Motor neuron (in vitro differentiated cells): ENCODE measurements around the gene AFAP1L2. TPM values are rescaled to one million over a fixed set of nuclear protein-coding genes. Genes with fewer than 3 reads are reported as not detected.
A peak's percentile ranks its signal among the peaks of the same experiment; 100 is the strongest.

ENCODE experiments used
- ATAC-seq, 8 experiments: fragments of 200-7000 bp; cut with Tn5 transposase; replicated peaks in 6 of 8; 2 replicates each; pipeline ENCODE4 v1.8.0; 2021; ENCODE audit warnings: mild to moderate bottlenecking in 8 of 8, moderate library complexity in 8 of 8
- H3K27ac ChIP-seq, 2 donors: fragments of 250-450 bp; sonication (Bioruptor Pico); 2 replicates each; pipeline ENCODE4 v1.9.0; 2021; ENCODE audit warnings: antibody characterized with exemption in 2 of 2, mild to moderate bottlenecking in 2 of 2, moderate library complexity in 1 of 2
- H3K4me1 ChIP-seq, 2 donors: fragments of 250-450 bp; sonication (Bioruptor Pico); replicated peaks in 1 of 2; 2 replicates each; pipeline ENCODE4 v1.6.1; 2021; ENCODE audit warnings: antibody characterized with exemption in 2 of 2, mild to moderate bottlenecking in 2 of 2, moderate library complexity in 1 of 2
- H3K4me3 ChIP-seq, 5 donors: fragments of 250-450 bp; sonication (Bioruptor Pico); 2 replicates each; pipeline ENCODE4 v1.9.0; 2021; ENCODE audit warnings: antibody characterized with exemption in 5 of 5, mild to moderate bottlenecking in 5 of 5, moderate library complexity in 4 of 5
- WGBS, 10 experiments: fragments of 450-650 bp; shearing (Covaris generic); methylation state at CpG; one replicate each; pipeline ENCODE4 v1.0.0; 2022; 5-methylcytosine and 5-hydroxymethylcytosine counted together
- in situ Hi-C, 9 experiments: fragments of 400-800 bp; cut with MboI; loops; one replicate each; pipeline ENCODE4 v1.15.0; 2021; ENCODE audit warnings: low sequenced_read_pairs in 9 of 9, low pct_unique_long_range_greater_than_20kb in 2 of 9; ENCODE audit not compliant: unreplicated experiment in 9 of 9
- total RNA-seq, 8 experiments: library from RNA; unstranded; fragments of 300-600 nt; gene quantifications; 2 replicates each; pipeline versions ENCODE4 v1.2.3 to v1.2.4, GENCODE V29; 2022

Gene AFAP1L2
- total RNA-seq, 8 experiments from 2014 or later = 3.6 to 111 (median 16.4) TPM

DNA sequence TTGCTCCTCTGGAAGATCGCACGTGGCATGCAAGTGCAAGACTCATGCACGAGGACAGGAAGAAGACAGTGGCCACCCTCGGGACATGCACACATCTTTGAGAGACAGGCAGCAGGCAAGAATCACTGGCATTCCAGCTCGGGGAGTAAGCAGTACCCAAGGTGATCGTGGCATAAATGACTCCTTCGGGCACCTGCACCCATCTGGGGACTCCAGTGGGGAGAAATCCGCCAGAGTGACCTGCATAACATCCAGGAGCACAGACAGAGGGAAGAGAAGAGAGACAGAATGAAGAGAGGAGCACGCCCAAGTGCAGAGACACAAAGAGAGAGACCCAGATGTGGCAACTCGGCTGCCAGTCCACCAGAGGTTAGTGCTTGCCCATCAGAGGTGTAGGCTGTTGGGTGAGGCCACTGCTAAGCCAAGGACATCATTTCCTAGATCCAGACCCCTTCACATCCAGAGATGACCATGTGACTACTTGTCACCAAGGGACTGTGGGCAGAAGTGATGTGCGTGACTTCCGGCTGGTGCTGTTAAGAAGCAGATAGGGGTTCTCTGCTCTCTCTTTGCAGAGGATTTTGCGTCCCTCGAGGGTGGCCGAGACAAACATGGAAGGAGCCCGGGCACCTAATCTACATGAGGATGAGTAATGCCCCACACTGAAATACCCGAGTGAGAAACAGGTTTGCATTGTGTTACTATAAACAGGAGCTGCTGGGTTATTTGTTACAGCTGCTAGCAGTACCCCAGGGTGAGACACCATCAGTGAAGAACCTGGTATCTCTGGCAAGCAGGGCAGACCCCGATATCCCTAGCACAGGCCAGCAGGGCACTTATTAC is 84.7 kb downstream of the AFAP1L2 start:
- in situ Hi-C loops = loop anchor here in 2 of 9 experiments (25.0 kb wide), 1 partner anchor 93 kb away; the partner anchor contains the start of gene AFAP1L2 (in 2 of the 2)
- no peak overlapping the region for H3K27ac ChIP-seq
- no peaks in the 10 kb centered on the region for H3K4me1 ChIP-seq
- no peak overlapping the region for H3K4me3 ChIP-seq
- WGBS, 10 experiments = 59 to 100% (median 83%) methylated on average over 2 to 13 of the region's 18 CpGs; no CpG with 5 or more reads in 1 of the 10 experiments
- ATAC-seq = no peak

GRCh38 chr10:114316744-114317143 is 87.6 kb downstream of the AFAP1L2 start:
- in situ Hi-C loops = loop anchor here in 2 of 9 experiments (25.0 kb wide), 1 partner anchor 96 kb away; the partner anchor contains the start of gene AFAP1L2 (in 2 of the 2)
- Histone ChIP-seq H3K4me3 (no peak overlapping the region), H3K27ac (no peak overlapping the region), H3K4me1 (no peaks in the 10 kb centered on the region)
- ATAC-seq = no peak
- WGBS, 10 experiments = 47 to 100% (median 74%) methylated on average over 1 to 4 of the region's 5 CpGs; no CpG with 5 or more reads in 2 of the 10 experiments

- ATAC-seq = peak in 1 of 8 experiments; percentile 61
- in situ Hi-C loops = loop anchor here in 2 of 9 experiments (25.0 kb wide), 1 partner anchor 97 kb away; the partner anchor contains the start of gene AFAP1L2 (in 2 of the 2)
- H3K27ac ChIP-seq = no peak overlapping the region
- H3K4me1 ChIP-seq = no peaks in the 10 kb centered on the region
- 50 to 100% (median 88%) methylated on average over 1 to 15 of the region's 22 CpGs; no CpG with 5 or more reads in 3 of the 10 experiments for WGBS, 10 experiments
- no peak overlapping the region for H3K4me3 ChIP-seq
Measured at GRCh38 chr10:114315566-114316420, 88.5 kb downstream of the AFAP1L2 start.

DNA sequence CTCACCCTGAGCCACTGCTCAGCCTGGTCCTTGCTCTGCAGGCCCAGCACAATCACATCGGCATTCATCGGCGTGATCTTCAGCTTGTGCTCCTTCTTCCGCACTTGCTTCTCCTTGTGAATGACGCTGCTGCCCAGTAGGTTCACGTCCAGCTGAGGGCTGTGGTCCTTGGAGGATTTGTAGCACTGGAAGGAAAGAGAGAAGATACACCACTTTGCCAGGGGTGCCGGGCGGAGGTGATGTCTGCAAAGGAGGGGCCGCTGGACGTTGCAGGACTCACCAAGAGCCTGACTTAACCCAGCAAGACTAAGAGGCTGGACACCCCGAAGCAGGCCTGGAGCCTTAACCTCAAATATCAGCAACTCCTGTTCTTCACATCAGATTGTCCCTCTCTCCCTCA is 90.4 kb downstream of the AFAP1L2 start:
- Histone ChIP-seq H3K4me3 (no peak overlapping the region), H3K27ac (no peak overlapping the region), H3K4me1 (peaks cover 4 to 13% of the 10 kb centered on the region in 2 donors)
- ATAC-seq = no peak
- 83 to 100% methylated on average over 1 to 8 of the region's 11 CpGs; no CpG with 5 or more reads in 8 of the 10 experiments for WGBS, 10 experiments
- in situ Hi-C loops = loop anchor here in 2 of 9 experiments (25.0 kb wide), 1 partner anchor 98 kb away; the partner anchor contains the start of gene AFAP1L2 (in 2 of the 2)

DNA sequence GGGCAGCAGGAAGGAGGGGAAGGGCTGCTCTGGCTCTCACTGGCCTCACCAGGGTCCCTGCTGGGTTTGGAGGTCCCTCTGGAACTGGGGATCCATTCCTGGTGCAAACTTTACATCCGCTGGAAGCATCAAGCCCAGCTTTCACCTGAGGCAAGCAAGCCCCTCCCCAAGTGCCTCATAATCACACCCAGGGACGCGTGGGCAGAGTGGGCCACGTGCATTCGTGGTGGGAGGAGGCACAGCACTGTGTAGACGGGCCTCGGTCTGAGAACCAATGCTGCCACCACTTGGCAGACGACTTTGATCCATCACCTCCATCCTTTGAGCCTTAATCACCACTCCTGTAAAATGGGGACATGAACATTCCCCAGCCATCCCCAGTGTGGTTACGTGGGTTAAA is 91.2 kb downstream of the AFAP1L2 start:
- ATAC-seq = no peak

GRCh38 chr10:114311496-114312209 is 92.6 kb downstream of the AFAP1L2 start:
- ATAC-seq = no peak
- 67 to 100% (median 90%) methylated on average over 1 to 9 of the region's 13 CpGs; no CpG with 5 or more reads in 2 of the 10 experiments for WGBS, 10 experiments
- no peak overlapping the region for H3K27ac ChIP-seq

More for the DNA sequence above, 91.2 kb downstream of the AFAP1L2 start:
- in situ Hi-C loops = loop anchor here in 2 of 9 experiments (25.0 kb wide), 1 partner anchor 99 kb away; the partner anchor contains the start of gene AFAP1L2 (in 2 of the 2)
- Histone ChIP-seq H3K4me1 (peaks cover 11 to 20% of the 10 kb centered on the region in 2 donors), H3K27ac (no peak overlapping the region), H3K4me3 (no peak overlapping the region)
- 56 to 100% (median 90%) methylated on average over 1 to 3 of the region's 9 CpGs; no CpG with 5 or more reads in 7 of the 10 experiments for WGBS, 10 experiments

DNA sequence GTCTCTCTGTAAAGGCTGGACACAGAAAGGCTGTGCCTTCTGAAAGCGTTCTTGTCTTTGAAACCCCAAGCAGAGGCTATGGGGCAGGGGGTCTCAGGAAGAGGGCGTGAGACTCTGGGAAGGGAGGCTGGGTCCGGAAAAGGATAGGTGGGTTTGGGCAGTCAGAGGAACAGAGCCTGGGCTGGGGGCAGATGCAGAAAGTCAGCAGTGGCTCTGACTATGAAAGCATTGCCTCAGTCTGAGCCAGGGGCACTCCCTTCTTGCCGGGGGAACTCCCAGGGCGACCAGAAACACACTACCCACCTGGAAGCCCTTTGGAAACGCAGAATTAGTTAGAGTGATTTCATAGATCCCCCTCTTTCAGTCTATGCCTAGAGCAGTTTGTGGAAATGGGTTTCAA is 93.3 kb downstream of the AFAP1L2 start:
- WGBS, 10 experiments = 20 to 100% (median 85%) methylated on average over 1 to 3 of the region's 6 CpGs; no CpG with 5 or more reads in 5 of the 10 experiments
- in situ Hi-C loops = loop anchor here in 2 of 9 experiments (25.0 kb wide), 1 partner anchor 101 kb away; the partner anchor contains the start of gene AFAP1L2 (in 2 of the 2)
- Histone ChIP-seq H3K27ac (no peak overlapping the region), H3K4me1 (peaks cover 26 to 34% of the 10 kb centered on the region in 2 donors), H3K4me3 (no peak overlapping the region)
- ATAC-seq = no peak

More at GRCh38 chr10:114311496-114312209, 92.6 kb downstream of the AFAP1L2 start:
- Histone ChIP-seq H3K4me1 (peaks cover 26 to 34% of the 10 kb centered on the region in 2 donors), H3K4me3 (no peak overlapping the region)
- in situ Hi-C loops = loop anchor here in 2 of 9 experiments (25.0 kb wide), 1 partner anchor 101 kb away; the partner anchor contains the start of gene AFAP1L2 (in 2 of the 2)

GRCh38 chr10:114310346-114310745 is 94.0 kb downstream of the AFAP1L2 start:
- in situ Hi-C loops = loop anchor here in 2 of 9 experiments (25.0 kb wide), 1 partner anchor 102 kb away; the partner anchor contains the start of gene AFAP1L2 (in 2 of the 2)
- peak in 1 of 8 experiments; percentile 5 for ATAC-seq
- no peak overlapping the region for H3K4me3 ChIP-seq
- H3K4me1 ChIP-seq = peaks cover 26 to 34% of the 10 kb centered on the region in 2 donors
- 60 to 100% (median 89%) methylated on average over 1 to 3 of the region's 10 CpGs; no CpG with 5 or more reads in 5 of the 10 experiments for WGBS, 10 experiments
- peak overlapping the region in 1 of 2 donors; percentile 21 for H3K27ac ChIP-seq

DNA sequence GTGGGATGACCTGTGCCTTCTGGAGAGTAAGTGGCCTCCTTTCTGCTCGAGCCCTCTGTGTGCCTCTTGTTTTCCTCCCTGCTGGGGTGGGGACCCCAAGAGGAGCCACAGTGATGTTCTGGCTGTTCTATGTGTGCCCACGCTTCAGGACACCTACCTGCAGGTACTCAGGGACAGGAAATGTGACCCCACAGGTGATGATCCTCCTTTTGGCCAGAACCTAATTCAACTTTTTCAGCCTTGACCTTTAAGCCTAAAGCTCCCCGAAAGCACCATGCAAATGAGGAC is 95.0 kb downstream of the AFAP1L2 start:
- in situ Hi-C loops = loop anchor here in 2 of 9 experiments (25.0 kb wide), 1 partner anchor 103 kb away; the partner anchor contains the start of gene AFAP1L2 (in 2 of the 2)
- 48 to 100% (median 86%) methylated on average over 1 to 2 of the region's 3 CpGs; no CpG with 5 or more reads in 6 of the 10 experiments for WGBS, 10 experiments
- no peak for ATAC-seq
- Histone ChIP-seq H3K4me3 (no peak overlapping the region), H3K4me1 (peaks cover 26 to 34% of the 10 kb centered on the region in 2 donors), H3K27ac (no peak overlapping the region)

- Histone ChIP-seq H3K4me3 (no peak overlapping the region), H3K4me1 (peaks cover 26 to 34% of the 10 kb centered on the region in 2 donors), H3K27ac (no peak overlapping the region)
- no peak for ATAC-seq
- 20 to 92% (median 62%) methylated on average over 2 to 4 of the region's 9 CpGs; no CpG with 5 or more reads in 4 of the 10 experiments for WGBS, 10 experiments
- in situ Hi-C loops = loop anchor here in 2 of 9 experiments (25.0 kb wide), 1 partner anchor 104 kb away; the partner anchor contains the start of gene AFAP1L2 (in 2 of the 2)
Measured at GRCh38 chr10:114308531-114309363, 95.6 kb downstream of the AFAP1L2 start.

GRCh38 chr10:114307731-114308130 is 96.6 kb downstream of the AFAP1L2 start:
- H3K27ac ChIP-seq = no peak overlapping the region
- in situ Hi-C loops = loop anchor here in 2 of 9 experiments (25.0 kb wide), 1 partner anchor 105 kb away; the partner anchor contains the start of gene AFAP1L2 (in 2 of the 2)
- no peak overlapping the region for H3K4me3 ChIP-seq
- peaks cover 26 to 34% of the 10 kb centered on the region in 2 donors for H3K4me1 ChIP-seq
- peak in 5 of 8 experiments; percentile 3 to 18 (median 4) for ATAC-seq
- WGBS, 10 experiments = 0 to 100% (median 75%) methylated on average over 1 to 8 of the region's 10 CpGs; no CpG with 5 or more reads in 5 of the 10 experiments
